GM12801 (cell line): ENCODE data around the gene SLC1A1.

Experiments used
- CTCF ChIP-seq: IDR thresholded peaks from one replicate; pipeline ENCODE4 v1.5.1; 2011; ENCODE audit warnings: control low read depth; ENCODE audit not compliant: insufficient read length; ENCODE audit errors: extremely low read depth

The SLC1A1 gene

DNA sequence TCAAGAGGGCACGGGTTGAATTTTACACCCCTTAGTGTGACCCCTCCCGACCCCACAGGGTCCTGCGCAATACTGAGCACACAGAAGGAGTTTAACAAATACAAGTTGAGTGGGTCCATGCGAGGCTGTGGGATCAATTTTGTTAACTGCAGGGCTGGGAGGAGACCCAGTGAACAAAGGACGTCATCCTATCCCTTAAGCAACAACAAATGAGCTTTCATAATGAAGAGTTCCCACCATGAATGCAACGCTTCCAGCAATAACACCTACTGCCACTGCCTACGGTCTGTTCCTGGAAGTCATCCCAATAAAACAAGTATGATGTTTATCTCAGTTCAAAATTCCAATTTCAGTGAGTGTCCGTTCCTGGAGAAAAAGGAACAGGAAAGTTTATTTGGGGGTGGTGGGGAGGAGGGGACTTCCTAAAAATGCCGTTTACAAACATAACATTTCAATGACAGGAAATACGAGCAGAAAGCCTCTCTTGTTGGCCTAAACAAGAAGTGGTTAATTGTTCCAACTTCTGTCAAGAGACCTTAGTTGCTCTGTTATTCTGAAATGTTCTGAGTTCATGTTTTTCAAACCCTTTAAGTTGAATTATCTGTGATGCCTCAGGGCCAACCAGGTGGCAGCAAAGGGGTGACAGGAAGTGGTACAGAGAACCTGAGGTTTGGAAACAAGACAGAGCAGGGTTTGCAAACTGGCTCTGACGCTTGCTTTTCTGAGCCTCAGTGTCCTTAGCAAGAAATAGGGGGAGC lies 106.1 kb downstream of the SLC1A1 start:
- TF ChIP-seq CTCF = no peak

DNA sequence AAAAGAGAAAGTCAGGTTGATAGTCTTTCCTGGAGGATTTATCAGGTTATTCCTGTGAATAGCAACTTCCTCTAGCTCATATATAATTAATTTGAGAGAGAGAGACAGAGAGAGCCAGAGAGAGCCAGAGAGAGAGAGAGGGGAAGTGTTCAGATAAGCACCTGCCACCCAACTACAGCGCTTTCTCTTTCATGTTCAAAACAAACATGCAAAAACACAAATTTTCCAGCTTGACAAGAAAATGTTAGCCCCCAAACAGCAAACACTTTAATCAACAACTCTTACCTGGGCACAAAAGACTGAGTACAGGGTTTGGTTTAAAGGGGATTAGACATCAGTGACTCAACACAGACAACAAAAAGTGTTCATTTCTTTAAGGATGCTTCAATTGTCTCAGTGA lies 110.1 kb downstream of the SLC1A1 start:
- TF ChIP-seq CTCF = no peak

DNA sequence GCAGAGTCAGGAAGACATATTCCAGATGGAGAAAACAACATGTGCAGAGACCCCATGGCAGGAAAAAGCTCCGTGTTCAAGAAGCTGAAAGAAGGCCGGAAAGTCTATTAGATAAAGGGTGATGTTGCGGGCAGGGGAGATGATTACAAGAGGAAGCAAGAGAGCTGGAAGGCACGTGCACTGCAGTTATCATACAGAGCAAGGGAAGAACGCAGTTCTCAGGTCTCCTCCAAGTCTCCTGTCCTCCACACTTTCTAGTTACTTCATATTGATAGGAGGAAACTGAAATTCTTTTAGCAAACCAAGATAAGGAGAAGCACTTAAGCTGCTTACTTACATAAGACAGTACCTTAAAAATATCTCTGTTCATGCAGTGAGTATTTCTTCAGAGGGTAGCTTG lies 113.6 kb downstream of the SLC1A1 start:
- TF ChIP-seq CTCF = no peak

GRCh38 chr9:4604678-4605095 lies 114.4 kb downstream of the SLC1A1 start:
- no peak for TF ChIP-seq CTCF

GRCh38 chr9:4614627-4615026 lies 124.4 kb downstream of the SLC1A1 start:
- TF ChIP-seq CTCF = no peak

GRCh38 chr9:4615251-4615650 lies 125.0 kb downstream of the SLC1A1 start:
- no peak for TF ChIP-seq CTCF

DNA sequence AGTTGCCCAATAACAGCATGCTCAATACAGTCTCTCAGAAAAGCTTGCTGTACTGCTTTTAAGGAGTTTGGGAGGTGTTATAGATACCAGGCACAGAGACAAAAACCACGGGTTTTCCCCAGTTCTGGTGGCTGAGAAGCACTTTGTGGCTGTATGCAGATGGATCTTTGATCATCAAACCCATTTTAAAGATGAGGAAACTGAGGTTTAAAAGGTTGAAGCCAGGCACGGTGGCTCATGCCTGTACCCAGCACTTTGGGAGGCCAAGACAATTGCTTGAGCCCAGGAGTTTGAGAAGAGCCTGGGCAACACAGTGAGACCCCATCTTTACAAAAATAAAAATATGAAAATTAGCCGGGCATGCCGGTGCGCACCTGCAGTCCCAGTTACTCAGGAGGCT lies 125.5 kb downstream of the SLC1A1 start:
- no peak for TF ChIP-seq CTCF
